CD14-positive monocyte (primary cell): ENCODE results near the gene JCHAIN. TPM values are rescaled to one million over a fixed set of nuclear protein-coding genes. Genes with fewer than 3 reads are reported as not detected.

ENCODE experiments used
- DNase-seq, 3 donors: peaks; one replicate each; pipeline ENCODE4 v3.0.0-alpha.2; 2011 to 2022
- H2AFZ ChIP-seq: 2 replicates; pipeline ENCODE4 v1.6.0; 2012; ENCODE audit warnings: mild to moderate bottlenecking, low read depth, low read length, inconsistent platforms; ENCODE audit not compliant: insufficient read depth, poor library complexity, severe bottlenecking
- H3K27ac ChIP-seq, 2 donors: 1 replicate in 1 of 2; 2 replicates in 1 of 2; pipeline ENCODE4 v1.5.1; 2012 to 2013; ENCODE audit warnings: low read length in 2 of 2, control low read depth in 1 of 2, inconsistent platforms in 1 of 2, low read depth in 1 of 2, mild to moderate bottlenecking in 1 of 2
- H3K27me3 ChIP-seq, 2 donors: one replicate each; pipeline versions ENCODE4 v1.6.0 to v1.6.1; 2011 to 2013; ENCODE audit warnings: low read length in 2 of 2; ENCODE audit not compliant: control insufficient read depth in 2 of 2, insufficient read depth in 2 of 2
- H3K36me3 ChIP-seq, 2 donors: replicated peaks in 1 of 2; 1 replicate in 1 of 2; 2 replicates in 1 of 2; pipeline versions ENCODE4 v1.5.1 to v1.6.1; 2012 to 2013; ENCODE audit warnings: low read length in 2 of 2, control low read depth in 1 of 2, inconsistent platforms in 1 of 2, mild to moderate bottlenecking in 1 of 2; ENCODE audit not compliant: insufficient read depth in 2 of 2, control insufficient read depth in 1 of 2
- H3K4me1 ChIP-seq, 2 donors: 1 replicate in 1 of 2; 2 replicates in 1 of 2; pipeline versions ENCODE4 v1.5.1 to v1.6.1; 2012 to 2013; ENCODE audit warnings: low read length in 2 of 2, control low read depth in 1 of 2, inconsistent platforms in 1 of 2, mild to moderate bottlenecking in 1 of 2, moderate library complexity in 1 of 2; ENCODE audit not compliant: insufficient read depth in 2 of 2, control insufficient read depth in 1 of 2
- H3K4me2 ChIP-seq: replicated peaks from 2 replicates; pipeline ENCODE3; 2012; ENCODE audit warnings: low read length, moderate library complexity, mild to moderate bottlenecking; ENCODE audit not compliant: poor library complexity, severe bottlenecking; ENCODE audit errors: extremely low read depth
- H3K4me3 ChIP-seq, 3 experiments: fragments of 200-600 bp in 1 of 3; sonication (generic) in 1 of 3; replicated peaks in 1 of 3; 1 replicate in 2 of 3; 2 replicates in 1 of 3; pipeline ENCODE4 v1.5.1; 2011 to 2013; ENCODE audit warnings: low read length in 3 of 3, mild to moderate bottlenecking in 3 of 3, control low read depth in 2 of 3, low read depth in 2 of 3, inconsistent platforms in 1 of 3, moderate library complexity in 1 of 3
- H3K79me2 ChIP-seq: 2 replicates; pipeline ENCODE4 v1.6.0; 2012; ENCODE audit warnings: mild to moderate bottlenecking, control low read depth, inconsistent platforms, low read length, moderate library complexity; ENCODE audit not compliant: insufficient read depth
- H3K9ac ChIP-seq: 2 replicates; pipeline ENCODE4 v1.6.0; 2017; ENCODE audit warnings: low read length, mild to moderate bottlenecking; ENCODE audit not compliant: insufficient read depth, poor library complexity, severe bottlenecking
- H3K9me3 ChIP-seq, 2 donors: replicated peaks in 1 of 2; 1 replicate in 1 of 2; 2 replicates in 1 of 2; pipeline versions ENCODE4 v1.5.1 to v1.6.1; 2012 to 2013; ENCODE audit warnings: low read length in 2 of 2, control low read depth in 1 of 2; ENCODE audit not compliant: control insufficient read depth in 1 of 2, insufficient read depth in 1 of 2
- H4K20me1 ChIP-seq: 2 replicates; pipeline ENCODE4 v1.6.0; 2012; ENCODE audit warnings: mild to moderate bottlenecking, low read length, control low read depth, moderate library complexity; ENCODE audit not compliant: insufficient read depth
- H3K27ac Mint-ChIP-seq, 7 donors: one replicate each; pipeline ENCODE4 v1.8.0; 2020; ENCODE audit warnings: mild to moderate bottlenecking in 7 of 7, mixed read lengths in 7 of 7, moderate library complexity in 6 of 7, inconsistent platforms in 2 of 7
- H3K27me3 Mint-ChIP-seq, 3 donors: one replicate each; pipeline ENCODE4 v1.8.0; 2021 to 2022; ENCODE audit warnings: low read depth in 3 of 3, mild to moderate bottlenecking in 3 of 3, mixed read lengths in 3 of 3, moderate library complexity in 3 of 3, inconsistent platforms in 1 of 3
- H3K36me3 Mint-ChIP-seq, 2 donors: one replicate each; pipeline ENCODE4 v1.8.0; 2020; ENCODE audit warnings: mixed read lengths in 2 of 2, inconsistent platforms in 1 of 2, mild to moderate bottlenecking in 1 of 2
- H3K4me1 Mint-ChIP-seq: one replicate; pipeline ENCODE4 v1.8.0; 2020; ENCODE audit warnings: mild to moderate bottlenecking, mixed read lengths
- H3K4me3 Mint-ChIP-seq, 2 donors: one replicate each; pipeline ENCODE4 v1.8.0; 2020; ENCODE audit warnings: mild to moderate bottlenecking in 2 of 2, mixed read lengths in 2 of 2, moderate library complexity in 1 of 2
- H3K9me3 Mint-ChIP-seq, 7 donors: one replicate each; pipeline ENCODE4 v1.8.0; 2020 to 2022; ENCODE audit warnings: mixed read lengths in 7 of 7, mild to moderate bottlenecking in 6 of 7, moderate library complexity in 6 of 7, inconsistent platforms in 2 of 7
- CTCF ChIP-seq: fragments of 200-600 bp; IDR thresholded peaks from one replicate; pipeline ENCODE4 v1.8.0; 2022; ENCODE audit warnings: antibody characterized with exemption, mild to moderate bottlenecking
- WGBS: methylation state at CpG from one replicate; pipeline ENCODE4 v1.1.5; 2013; ENCODE audit warnings: missing lambda C conversion rate; ENCODE audit not compliant: insufficient coverage; 5-methylcytosine and 5-hydroxymethylcytosine counted together
- intact Hi-C, 2 donors: fragments of 100-400 bp; cut with micrococcal nuclease; formaldehyde crosslinking; loops; one replicate each; pipeline versions ENCODE4 v1.15.0 to v1.15.1; 2023
- polyA plus RNA-seq, 3 donors: library from polyadenylated mRNA; depleted of rRNA in 1 of 3; unstranded in 2 of 3; stranded (reverse) in 1 of 3; fragments of 300-500 nt in 2 of 3; fragments of >200 nt in 1 of 3; fragmentation: Illumina TruSeq in 2 of 3; gene quantifications; 1 replicate in 2 of 3; 2 replicates in 1 of 3; pipeline ENCODE4 v1.2.3, GENCODE V29; 2012 to 2021

Gene JCHAIN
- polyA plus RNA-seq, 3 donors, result 0.41 to 6.0 (median 1.9) TPM

- Histone ChIP-seq H3K4me1 (no peaks in the 10 kb centered on the region), H4K20me1 (no peaks in the 10 kb centered on the region), H2AFZ (no peak overlapping the region), H3K4me2 (no peak overlapping the region), H3K36me3 (no peaks in the 10 kb centered on the region), H3K4me3 (no peak overlapping the region), H3K79me2 (no peaks in the 10 kb centered on the region), H3K9me3 (no peaks in the 10 kb centered on the region), H3K9ac (no peak overlapping the region), H3K27ac (no peak overlapping the region), H3K27me3 (no peaks in the 10 kb centered on the region)
- Mint-ChIP-seq H3K9me3 (peaks cover 0 to 2% (median 0%) of the 10 kb centered on the region in 7 donors), H3K4me3 (no peak overlapping the region), H3K27me3 (peaks cover 0 to 2% (median under 1%) of the 10 kb centered on the region in 3 donors), H3K36me3 (no peaks in the 10 kb centered on the region), H3K4me1 (peaks cover 2% of the 10 kb centered on the region), H3K27ac (no peak overlapping the region)
- WGBS, result no CpG with 5 or more reads among the region's 2 CpGs
- no peak for TF ChIP-seq CTCF
- DNase-seq, result no peak
- intact Hi-C loops, result no loop called here
Measured at GRCh38 chr4:70608324-70608723, 58.0 kb downstream of the JCHAIN start.

- no peak for TF ChIP-seq CTCF
- no peaks in the 10 kb centered on the region for H3K79me2 ChIP-seq
- Mint-ChIP-seq H3K4me1 (no peaks in the 10 kb centered on the region), H3K27ac (no peak overlapping the region), H3K4me3 (no peak overlapping the region), H3K36me3 (no peaks in the 10 kb centered on the region), H3K27me3 (peaks cover 0 to 2% (median 0%) of the 10 kb centered on the region in 3 donors), H3K9me3 (peaks cover 0 to 2% (median 0%) of the 10 kb centered on the region in 7 donors)
- H2AFZ ChIP-seq, result no peak overlapping the region
- no peak for DNase-seq
- no peaks in the 10 kb centered on the region for H4K20me1 ChIP-seq
- no peak overlapping the region for H3K4me2 ChIP-seq
- no peak overlapping the region for H3K4me3 ChIP-seq
- no peaks in the 10 kb centered on the region for H3K36me3 ChIP-seq
- whole genome bisulfite sequencing, result 100% methylated on average over 2 of the region's 3 CpGs
- H3K9ac ChIP-seq, result no peak overlapping the region
- H3K27me3 ChIP-seq, result no peaks in the 10 kb centered on the region
- no peaks in the 10 kb centered on the region for H3K4me1 ChIP-seq
- H3K9me3 ChIP-seq, result no peaks in the 10 kb centered on the region
- intact Hi-C loops, result no loop called here
- no peak overlapping the region for H3K27ac ChIP-seq
Measured at GRCh38 chr4:70607334-70607853, 58.9 kb downstream of the JCHAIN start.
